GM13977 (cell line): ENCODE measurements around the gene VSIR.

Experiments used
- DNase-seq: peaks from one replicate; pipeline ENCODE4 v3.0.0; 2012; ENCODE audit warnings: low spot score
- CTCF ChIP-seq: IDR thresholded peaks from 2 replicates; pipeline ENCODE4 v1.5.1; 2012; ENCODE audit warnings: mild to moderate bottlenecking, control low read depth; ENCODE audit not compliant: insufficient read depth; ENCODE audit errors: extremely low read depth, missing control alignments
- in situ Hi-C: fragments of 300-500 bp; cut with MboI; formaldehyde crosslinking; loops from one replicate; pipeline ENCODE4 v1.12.0; 2022; ENCODE audit warnings: low sequenced_read_pairs, low pct_unique_long_range_greater_than_20kb, mixed read lengths, inconsistent platforms; ENCODE audit not compliant: unreplicated experiment

VSIR gene

GRCh38 chr10:71773221-71773971, at the start of gene VSIR:
Gene VSIR, minus strand, starts transcription at chr10:71773520. Its CDS starts 81 bp downstream, at chr10:71773439.
- peak; percentile 95 for TF ChIP-seq CTCF
- in situ Hi-C loops = no loop called here
- DNase-seq = peak; percentile 91

- no peak for TF ChIP-seq CTCF
- DNase-seq = no peak
- in situ Hi-C loops = no loop called here
These were observed 48.8 kb upstream of the VSIR start for GRCh38 chr10:71821909-71822763.

- no peak for TF ChIP-seq CTCF
- DNase-seq = no peak
- in situ Hi-C loops = no loop called here
These were observed 47.6 kb upstream of the VSIR start for GRCh38 chr10:71820966-71821365.

GRCh38 chr10:71819985-71820384, 46.7 kb upstream of the VSIR start:
- TF ChIP-seq CTCF = no peak
- no peak for DNase-seq
- in situ Hi-C loops = no loop called here

- DNase-seq = no peak
- in situ Hi-C loops = no loop called here
- no peak for TF ChIP-seq CTCF
These were observed 46.1 kb upstream of the VSIR start for GRCh38 chr10:71819441-71819861.

- in situ Hi-C loops = no loop called here
- DNase-seq = no peak
- TF ChIP-seq CTCF = no peak
These were observed 45.4 kb upstream of the VSIR start for GRCh38 chr10:71818674-71819260.
